HCT116 (cell line): ENCODE results near the gene RELB. TPM values are rescaled to one million over a fixed set of nuclear protein-coding genes. Genes with fewer than 3 reads are reported as not detected.

Source experiments
- ATAC-seq: fragments of 200-7000 bp; cut with Tn5 transposase; 2 replicates; pipeline ENCODE4 v1.9.1; 2020; ENCODE audit warnings: mild to moderate bottlenecking, moderate library complexity
- BruUV-seq: library from RNA; stranded (reverse); fragments of 400-500 nt; replicated peaks from 2 replicates; lab custom pipeline; 2021; lab: Mats Ljungman, UMichigan
- CTCF ChIA-PET: fragments of 300-600 bp; sonication (Branson Sonifier 250); formaldehyde crosslinking; loops from one replicate; lab custom pipeline; 2021; ENCODE audit warnings: antibody characterized with exemption; lab: Charles Lee
- POLR2A ChIA-PET: fragments of 300-600, 350-600 bp; sonication (Branson Sonifier 250); formaldehyde crosslinking; loops from one replicate; lab custom pipeline; 2021; ENCODE audit warnings: antibody characterized with exemption; lab: Charles Lee
- RAD21 ChIA-PET, 2 experiments: fragments of 300-600 bp; sonication (Branson Sonifier 250); formaldehyde crosslinking; loops; one replicate each; lab custom pipeline; 2023; ENCODE audit warnings: low total read pairs in 2 of 2; ENCODE audit not compliant: uncharacterized antibody in 2 of 2, unreplicated experiment in 2 of 2, low non-redundant PET in 1 of 2; lab: Charles Lee
- DNase-seq: peaks from one replicate; pipeline ENCODE4 v3.0.0-alpha.2; 2010; ENCODE audit warnings: low read depth, low spot score
- H2AFZ ChIP-seq: fragments of 200-600 bp; shearing (Covaris generic), sonication (generic); 2 replicates; pipeline ENCODE4 v1.6.1; 2017; ENCODE audit warnings: low read depth, mixed run types, mixed read lengths, antibody characterized with exemption, low read length; ENCODE audit not compliant: poor library complexity, severe bottlenecking
- H3K27ac ChIP-seq: 2 replicates; pipeline ENCODE4 v1.5.1; 2012; ENCODE audit warnings: low read depth, low read length
- H3K27me3 ChIP-seq: fragments of 200-600 bp; sonication (generic); 2 replicates; pipeline ENCODE4 v1.6.1; 2016; ENCODE audit warnings: mixed run types, low read length, mixed read lengths; ENCODE audit not compliant: insufficient read depth
- H3K36me3 ChIP-seq, 2 experiments: fragments of 200-500 bp in 1 of 2; fragments of 200-600 bp in 1 of 2; sonication (Bioruptor generic) in 1 of 2; sonication (generic) in 1 of 2; 2 replicates each; pipeline versions ENCODE4 v1.5.1 to v1.6.1; 2014 to 2016; ENCODE audit warnings: low read length in 2 of 2, inconsistent platforms in 1 of 2, mixed read lengths in 1 of 2, mixed run types in 1 of 2; ENCODE audit not compliant: insufficient read depth in 2 of 2, control insufficient read depth in 1 of 2
- H3K4me1 ChIP-seq, 2 experiments: fragments of 200-600 bp in 1 of 2; sonication (generic) in 1 of 2; 2 replicates each; pipeline versions ENCODE4 v1.5.1 to v1.6.1; 2012 to 2017; ENCODE audit warnings: low read length in 2 of 2, inconsistent platforms in 1 of 2, mild to moderate bottlenecking in 1 of 2, mixed read lengths in 1 of 2, mixed run types in 1 of 2, moderate library complexity in 1 of 2; ENCODE audit not compliant: insufficient read depth in 2 of 2, control insufficient read depth in 1 of 2
- H3K4me2 ChIP-seq: fragments of 200-600 bp; sonication (generic); 2 replicates; pipeline ENCODE4 v1.6.1; 2017; ENCODE audit warnings: mixed run types, low read length, mixed read lengths
- H3K4me3 ChIP-seq, 2 experiments: fragments of 200-600 bp in 1 of 2; sonication (generic) in 1 of 2; replicated peaks in 1 of 2; 2 replicates each; pipeline ENCODE4 v1.5.1; 2011 to 2016; ENCODE audit warnings: low read length in 2 of 2, control low read depth in 1 of 2, low read depth in 1 of 2, mild to moderate bottlenecking in 1 of 2, mixed read lengths in 1 of 2, mixed run types in 1 of 2
- H3K79me2 ChIP-seq: fragments of 200-600 bp; sonication (generic); 2 replicates; pipeline ENCODE4 v1.6.1; 2017; ENCODE audit warnings: mild to moderate bottlenecking, mixed run types, low read length, moderate library complexity, mixed read lengths; ENCODE audit not compliant: insufficient read depth
- H3K9ac ChIP-seq: fragments of 200-600 bp; sonication (generic); 2 replicates; pipeline ENCODE4 v1.6.1; 2016; ENCODE audit warnings: low read length, mixed read lengths
- H3K9me2 ChIP-seq: fragments of 200-600 bp; sonication (generic), shearing (Covaris generic); 2 replicates; pipeline ENCODE4 v1.6.1; 2017; ENCODE audit warnings: mixed run types, mild to moderate bottlenecking, moderate library complexity; ENCODE audit not compliant: insufficient read depth
- H3K9me3 ChIP-seq, 2 experiments: fragments of 200-500 bp in 1 of 2; fragments of 200-600 bp in 1 of 2; sonication (Bioruptor generic) in 1 of 2; sonication (generic) in 1 of 2; 2 replicates each; pipeline ENCODE4 v1.6.1; 2014 to 2017; ENCODE audit warnings: low read length in 2 of 2, mixed read lengths in 2 of 2, inconsistent platforms in 1 of 2, low read depth in 1 of 2, mild to moderate bottlenecking in 1 of 2, mixed run types in 1 of 2, moderate library complexity in 1 of 2; ENCODE audit not compliant: control insufficient read depth in 1 of 2, insufficient read depth in 1 of 2
- H4K20me1 ChIP-seq: fragments of 200-600 bp; sonication (generic), shearing (Covaris generic); 2 replicates; pipeline ENCODE4 v1.6.1; 2017; ENCODE audit warnings: mixed run types, mild to moderate bottlenecking, moderate library complexity; ENCODE audit not compliant: insufficient read depth
- CBX3 ChIP-seq: IDR thresholded peaks from 2 replicates; pipeline ENCODE4 v1.6.1; 2012; ENCODE audit warnings: low read depth
- FOSL1 ChIP-seq: IDR thresholded peaks from 2 replicates; pipeline ENCODE4 v1.6.1; 2012; ENCODE audit warnings: low read depth
- JUND ChIP-seq: IDR thresholded peaks from 2 replicates; pipeline ENCODE4 v1.6.1; 2012
- POLR2A ChIP-seq: IDR thresholded peaks from 2 replicates; pipeline ENCODE4 v1.7.0; 2011; ENCODE audit warnings: borderline replicate concordance; ENCODE audit not compliant: insufficient read depth, insufficient read length; ENCODE audit errors: extremely low read depth
- POLR2AphosphoS5 ChIP-seq: IDR thresholded peaks from 2 replicates; pipeline ENCODE4 v1.6.1; 2011; ENCODE audit warnings: mild to moderate bottlenecking, low read depth, low read length, moderate library complexity
- RAD21 ChIP-seq: IDR thresholded peaks from 2 replicates; pipeline ENCODE4 v1.6.1; 2012; ENCODE audit warnings: low read depth, mild to moderate bottlenecking
- SP1 ChIP-seq: IDR thresholded peaks from 2 replicates; pipeline ENCODE4 v1.6.1; 2012; ENCODE audit warnings: low read depth
- ZNF274 ChIP-seq: fragments of 200-500 bp; sonication (Bioruptor generic); IDR thresholded peaks from 2 replicates; pipeline ENCODE4 v1.6.1; 2014; ENCODE audit warnings: mild to moderate bottlenecking, low read depth, low read length, inconsistent platforms
- intact Hi-C: fragments of 100-400 bp; cut with micrococcal nuclease; formaldehyde crosslinking; loops from 2 replicates; pipeline ENCODE4 v1.10.0; 2022
- total RNA-seq: library from RNA; stranded (reverse); gene quantifications from one replicate; pipeline ENCODE4 v1.2.1, GENCODE V29; 2021; ENCODE audit not compliant: unreplicated experiment

The RELB gene
- total RNA-seq, 1 experiment from 2014 or later: 12.9 TPM

GRCh38 chr19:44984005-44984404, 17.3 kb upstream of the RELB start:
- CTCF ChIA-PET: no interaction called here
- POLR2A ChIA-PET: interaction anchor here (0.6 kb wide), 1 partner anchor 217 kb away, joined by 4 read pairs; no protein-coding TSS in a partner anchor
- Histone ChIP-seq H3K9me2 (no peaks in the 10 kb centered on the region), H3K4me1 (no peaks in the 10 kb centered on the region), H3K79me2 (no peaks in the 10 kb centered on the region), H3K36me3 (peaks cover 10 to 15% of the 10 kb centered on the region in 2 experiments; a peak in 3 of 4 replicates), H3K27ac (no peak overlapping the region), H3K27me3 (no peaks in the 10 kb centered on the region), H3K9ac (no peak overlapping the region), H2AFZ (no peak overlapping the region), H3K4me2 (no peak overlapping the region), H3K4me3 (no peak overlapping the region), H3K9me3 (no peaks in the 10 kb centered on the region), H4K20me1 (no peaks in the 10 kb centered on the region)
- intact Hi-C loops: no loop called here
- ATAC-seq (no peak), DNase-seq (no peak)
- RAD21 ChIA-PET: interaction anchor here in 1 of 2 experiments (0.7 kb wide), 1 partner anchor 22 kb away, joined by 7 read pairs; no protein-coding TSS in a partner anchor
- TF ChIP-seq FOSL1: no peak
- TF ChIP-seq JUND: no peak
- no peak for TF ChIP-seq POLR2AphosphoS5
- TF ChIP-seq CBX3: no peak
- no TSS peak for BruUV-seq

GRCh38 chr19:44985445-44985844, 15.8 kb upstream of the RELB start:
- ATAC-seq (no peak), DNase-seq (no peak)
- POLR2A ChIA-PET: no interaction called here
- H3K4me3 ChIP-seq: no peak overlapping the region
- H3K9ac ChIP-seq: no peak overlapping the region
- no TSS peak for BruUV-seq
- no peaks in the 10 kb centered on the region for H3K9me3 ChIP-seq
- no peaks in the 10 kb centered on the region for H3K4me1 ChIP-seq
- no peaks in the 10 kb centered on the region for H3K9me2 ChIP-seq
- H4K20me1 ChIP-seq: no peaks in the 10 kb centered on the region
- TF ChIP-seq SP1 (no peak), RAD21 (no peak), POLR2A (no peak), ZNF274 (no peak), POLR2AphosphoS5 (no peak)
- CTCF ChIA-PET: interaction anchor here (1.5 kb wide), 1 partner anchor 74 kb away, joined by 3 read pairs; no protein-coding TSS in a partner anchor
- intact Hi-C loops: no loop called here
- H3K79me2 ChIP-seq: no peaks in the 10 kb centered on the region
- no peak overlapping the region for H3K4me2 ChIP-seq
- no peak overlapping the region for H2AFZ ChIP-seq
- RAD21 ChIA-PET: no interaction called here
- peaks cover 0 to 15% of the 10 kb centered on the region in 2 experiments; a peak in 3 of 4 replicates for H3K36me3 ChIP-seq
- no peaks in the 10 kb centered on the region for H3K27me3 ChIP-seq
- no peak overlapping the region for H3K27ac ChIP-seq
